ENCODE measurements around the gene PCDH18. TPM values are rescaled to one million over a fixed set of nuclear protein-coding genes. Genes with fewer than 3 reads are reported as not detected.

PCDH18 gene
- total and polyA plus RNA-seq, 2 donors (not counting 1 experiment from before 2014, with no cell fraction given) = not detected

- H3K27me3 ChIP-seq (replicated peaks in 1 of 4; ENCODE audit: control extremely low read depth in 1 of 4, control insufficient read depth in 3 of 4, insufficient read depth in 4 of 4, low read length in 3 of 4) = peaks cover 0 to 2% (median 0%) of the 10 kb centered on the region in 4 experiments
- no peaks in the 10 kb centered on the region for H4K20me1 ChIP-seq (ENCODE audit: control insufficient read depth, insufficient read depth, low read length, poor library complexity, severe bottlenecking)
- H3K27me3 Mint-ChIP-seq = no peaks in the 10 kb centered on the region
- ATAC-seq (ENCODE audit: low read depth) (no peak), DNase-seq (no peak)
- 89% methylated on average over 6 of the region's 7 CpGs for WGBS (ENCODE audit: insufficient coverage)
- H3K9me3 Mint-ChIP-seq (ENCODE audit: insufficient read depth) = no peaks in the 10 kb centered on the region
- CTCF ChIA-PET = no interaction called here
- H2AFZ ChIP-seq (ENCODE audit: insufficient read depth, low read depth, low read length, poor library complexity, severe bottlenecking) = no peak overlapping the region
- H3K4me2 ChIP-seq (replicated peaks; ENCODE audit: low read depth, low read length, poor library complexity, severe bottlenecking) = no peak overlapping the region
- TF ChIP-seq CTCF (IDR thresholded peaks at IDR 0.05) (no peak), EZH2 (IDR thresholded peaks at IDR 0.05; ENCODE audit: borderline replicate concordance, insufficient read depth, low read depth, low read length, poor library complexity, severe bottlenecking) (no peak)
- H3K4me3 ChIP-seq (ENCODE audit: control extremely low read depth in 1 of 5, extremely low read depth in 1 of 5, insufficient read depth in 1 of 5, low read depth in 2 of 5, low read length in 4 of 5) = no peak overlapping the region
- H3K4me1 Mint-ChIP-seq = no peaks in the 10 kb centered on the region
- H3K79me2 ChIP-seq (ENCODE audit: control insufficient read depth, insufficient read depth, low read length) = no peaks in the 10 kb centered on the region
- no peak overlapping the region for H3K27ac ChIP-seq (ENCODE audit: low read length in 2 of 2)
- H3K4me3 Mint-ChIP-seq = no peak overlapping the region
- no peaks in the 10 kb centered on the region for H3K9me3 ChIP-seq (ENCODE audit: control extremely low read depth in 1 of 3, control insufficient read depth in 2 of 3, insufficient read depth in 1 of 3, low read length in 2 of 3)
- POLR2A ChIA-PET = no interaction called here
- H3K4me1 ChIP-seq (ENCODE audit: control insufficient read depth in 2 of 2, insufficient read depth in 2 of 2, low read length in 2 of 2) = no peaks in the 10 kb centered on the region
- no peaks in the 10 kb centered on the region for H3K36me3 ChIP-seq (replicated peaks in 1 of 2; ENCODE audit: control extremely low read depth in 1 of 2, control insufficient read depth in 1 of 2, extremely low read depth in 1 of 2, insufficient read depth in 2 of 2, low read length in 1 of 2)
- H3K27ac Mint-ChIP-seq = no peak overlapping the region
- intact Hi-C loops (cut with micrococcal nuclease) = no loop called here
- H3K9ac ChIP-seq (ENCODE audit: low read length) = no peak overlapping the region
These were observed 2.1 kb downstream of the PCDH18 start for GRCh38 chr4:137530176-137530575.

- no peak for TF ChIP-seq CTCF (IDR thresholded peaks at IDR 0.05)
- no peak for TF ChIP-seq EZH2 (IDR thresholded peaks at IDR 0.05; ENCODE audit: borderline replicate concordance, insufficient read depth, low read depth, low read length, poor library complexity, severe bottlenecking)
- H3K27me3 ChIP-seq (replicated peaks in 1 of 4; ENCODE audit: control extremely low read depth in 1 of 4, control insufficient read depth in 3 of 4, insufficient read depth in 4 of 4, low read length in 3 of 4) = peaks cover 0 to 2% (median 0%) of the 10 kb centered on the region in 4 experiments
- intact Hi-C loops (cut with micrococcal nuclease) = no loop called here
- WGBS (ENCODE audit: insufficient coverage) = 72% methylated on average over 4 of the region's 5 CpGs
- ChIA-PET POLR2A (no interaction called here), CTCF (no interaction called here)
- no peak for ATAC-seq (ENCODE audit: low read depth)
- no peak for DNase-seq
- Mint-ChIP-seq H3K27me3 (no peaks in the 10 kb centered on the region), H3K9me3 (ENCODE audit: insufficient read depth) (no peaks in the 10 kb centered on the region), H3K4me3 (no peak overlapping the region), H3K4me1 (no peaks in the 10 kb centered on the region), H3K27ac (no peak overlapping the region)
- H3K9me3 ChIP-seq (ENCODE audit: control extremely low read depth in 1 of 3, control insufficient read depth in 2 of 3, insufficient read depth in 1 of 3, low read length in 2 of 3) = no peaks in the 10 kb centered on the region
- no peak overlapping the region for H3K27ac ChIP-seq (ENCODE audit: low read length in 2 of 2)
- H3K4me2 ChIP-seq (replicated peaks; ENCODE audit: low read depth, low read length, poor library complexity, severe bottlenecking) = no peak overlapping the region
- no peaks in the 10 kb centered on the region for H4K20me1 ChIP-seq (ENCODE audit: control insufficient read depth, insufficient read depth, low read length, poor library complexity, severe bottlenecking)
- H3K4me3 ChIP-seq (ENCODE audit: control extremely low read depth in 1 of 5, extremely low read depth in 1 of 5, insufficient read depth in 1 of 5, low read depth in 2 of 5, low read length in 4 of 5) = no peak overlapping the region
- H3K79me2 ChIP-seq (ENCODE audit: control insufficient read depth, insufficient read depth, low read length) = no peaks in the 10 kb centered on the region
- no peak overlapping the region for H3K9ac ChIP-seq (ENCODE audit: low read length)
- H3K36me3 ChIP-seq (replicated peaks in 1 of 2; ENCODE audit: control extremely low read depth in 1 of 2, control insufficient read depth in 1 of 2, extremely low read depth in 1 of 2, insufficient read depth in 2 of 2, low read length in 1 of 2) = no peaks in the 10 kb centered on the region
- no peaks in the 10 kb centered on the region for H3K4me1 ChIP-seq (ENCODE audit: control insufficient read depth in 2 of 2, insufficient read depth in 2 of 2, low read length in 2 of 2)
- H2AFZ ChIP-seq (ENCODE audit: insufficient read depth, low read depth, low read length, poor library complexity, severe bottlenecking) = no peak overlapping the region
These were observed 2.9 kb downstream of the PCDH18 start for GRCh38 chr4:137529432-137529831.
